Loucy (cell line): ENCODE results near the gene TYW1B.
"Not testable (repeated sequence)": the region's sequence is repeated elsewhere in the genome, so short reads cannot be mapped to it uniquely, and the experiment has no call there.

ENCODE experiments used
- H2AFZ ChIP-seq: fragments of 200-600 bp; sonication (generic); 2 replicates; pipeline ENCODE4 v1.6.0; 2016; ENCODE audit warnings: antibody characterized with exemption, mild to moderate bottlenecking, low read length, moderate library complexity
- H3F3A ChIP-seq: fragments of 200-600 bp; 2 replicates; pipeline ENCODE4 v1.6.0; 2016; ENCODE audit warnings: antibody characterized with exemption, low read depth, mild to moderate bottlenecking
- H3K27me3 ChIP-seq: fragments of 200-600 bp; sonication (generic); 2 replicates; pipeline ENCODE4 v1.6.1; 2014; ENCODE audit warnings: low read length, mild to moderate bottlenecking; ENCODE audit not compliant: insufficient read depth, poor library complexity, severe bottlenecking
- H3K36me3 ChIP-seq: fragments of 200-600 bp; sonication (generic); 2 replicates; pipeline ENCODE4 v1.6.1; 2016; ENCODE audit warnings: low read length; ENCODE audit not compliant: insufficient read depth
- H3K4me1 ChIP-seq: fragments of 200-600 bp; sonication (generic); 2 replicates; pipeline ENCODE4 v1.5.1; 2014; ENCODE audit warnings: low read length, mild to moderate bottlenecking; ENCODE audit not compliant: insufficient read depth, poor library complexity, severe bottlenecking
- H3K4me2 ChIP-seq: fragments of 200-600 bp; sonication (generic); 2 replicates; pipeline ENCODE4 v1.6.0; 2014; ENCODE audit warnings: antibody characterized with exemption, low read length, low read depth, mild to moderate bottlenecking; ENCODE audit not compliant: poor library complexity, severe bottlenecking
- H3K4me3 ChIP-seq: fragments of 200-600 bp; sonication (generic); 2 replicates; pipeline ENCODE4 v1.5.1; 2014; ENCODE audit warnings: low read length, mild to moderate bottlenecking, mixed read lengths; ENCODE audit not compliant: poor library complexity, severe bottlenecking
- H3K79me2 ChIP-seq: fragments of 200-600 bp; sonication (generic); 2 replicates; pipeline ENCODE4 v1.6.1; 2014; ENCODE audit warnings: low read length; ENCODE audit not compliant: insufficient read depth
- H3K9ac ChIP-seq: fragments of 200-600 bp; sonication (generic); 2 replicates; pipeline ENCODE4 v1.6.0; 2014; ENCODE audit warnings: mild to moderate bottlenecking, low read depth, low read length, moderate library complexity; ENCODE audit not compliant: poor library complexity, severe bottlenecking
- H3K9me2 ChIP-seq: fragments of 200-600 bp; sonication (generic); replicated peaks from 2 replicates; pipeline ENCODE4 v1.6.1; 2016; ENCODE audit warnings: low read depth, low read length, mixed read lengths
- H3K9me3 ChIP-seq: fragments of 200-600 bp; sonication (generic); 2 replicates; pipeline ENCODE4 v1.6.1; 2014; ENCODE audit warnings: mild to moderate bottlenecking, antibody characterized with exemption, low read length, low read depth; ENCODE audit not compliant: insufficient read depth
- H4K20me1 ChIP-seq: fragments of 200-600 bp; sonication (generic); 2 replicates; pipeline ENCODE4 v1.6.0; 2014; ENCODE audit warnings: antibody characterized with exemption, low read length, mild to moderate bottlenecking; ENCODE audit not compliant: insufficient read depth, poor library complexity, severe bottlenecking
- CTCF ChIP-seq: fragments of 200-600 bp; sonication (generic); conservative IDR thresholded peaks from 2 replicates; pipeline ENCODE4 v1.5.1; 2014; ENCODE audit warnings: mild to moderate bottlenecking, antibody characterized with exemption, low read length
- EZH2phosphoT487 ChIP-seq: fragments of 200-600 bp; IDR thresholded peaks from 2 replicates; pipeline ENCODE4 v1.6.1; 2018; ENCODE audit warnings: antibody characterized with exemption, mild to moderate bottlenecking, moderate library complexity, borderline replicate concordance

The TYW1B gene

GRCh38 chr7:72538856-72539255, 289.1 kb downstream of the TYW1B start:
- no peaks in the 10 kb centered on the region for H3K4me1 ChIP-seq
- TF ChIP-seq EZH2phosphoT487 (no peak), CTCF (no peak)

DNA sequence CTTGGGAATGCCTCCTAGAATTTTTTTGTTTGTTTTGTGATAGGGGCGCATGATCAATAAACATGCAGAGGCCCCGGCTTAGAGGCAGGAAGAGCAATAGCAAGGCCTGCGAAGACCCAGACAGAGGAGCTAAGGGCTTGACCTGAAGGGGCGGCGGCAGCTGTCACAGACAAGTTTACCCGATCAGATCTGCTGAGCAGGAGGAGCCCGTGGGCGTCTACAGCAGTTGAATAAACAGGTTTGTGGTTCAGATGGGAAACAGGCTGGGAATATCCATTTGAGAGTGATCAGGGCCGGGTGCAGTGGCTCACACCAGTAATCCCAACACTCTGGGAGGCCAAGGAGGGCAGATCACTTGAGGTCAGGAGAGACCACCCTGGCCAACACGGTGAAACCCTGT, 289.9 kb downstream of the TYW1B start:
- Histone ChIP-seq H3K79me2 (no peaks in the 10 kb centered on the region), H3K4me2 (no peak overlapping the region), H3K4me3 (no peak overlapping the region), H3K9ac (no peak overlapping the region), H3F3A (no peaks in the 10 kb centered on the region), H4K20me1 (no peaks in the 10 kb centered on the region), H2AFZ (no peak overlapping the region), H3K9me2 (no peaks in the 10 kb centered on the region), H3K4me1 (no peaks in the 10 kb centered on the region), H3K9me3 (no peaks in the 10 kb centered on the region), H3K27me3 (no peaks in the 10 kb centered on the region), H3K36me3 (no peaks in the 10 kb centered on the region)
- no peak for TF ChIP-seq CTCF
- TF ChIP-seq EZH2phosphoT487: no peak

More at GRCh38 chr7:72538856-72539255, 289.1 kb downstream of the TYW1B start:
- no peaks in the 10 kb centered on the region for H3K9me2 ChIP-seq
- H3K36me3 ChIP-seq: no peaks in the 10 kb centered on the region
- no peaks in the 10 kb centered on the region for H3K79me2 ChIP-seq
- no peaks in the 10 kb centered on the region for H4K20me1 ChIP-seq
- no peak overlapping the region for H2AFZ ChIP-seq
- no peaks in the 10 kb centered on the region for H3K27me3 ChIP-seq
- no peak overlapping the region for H3K4me2 ChIP-seq
- no peak overlapping the region for H3K9ac ChIP-seq
- no peaks in the 10 kb centered on the region for H3K9me3 ChIP-seq
- H3K4me3 ChIP-seq: no peak overlapping the region
- H3F3A ChIP-seq: no peaks in the 10 kb centered on the region

DNA sequence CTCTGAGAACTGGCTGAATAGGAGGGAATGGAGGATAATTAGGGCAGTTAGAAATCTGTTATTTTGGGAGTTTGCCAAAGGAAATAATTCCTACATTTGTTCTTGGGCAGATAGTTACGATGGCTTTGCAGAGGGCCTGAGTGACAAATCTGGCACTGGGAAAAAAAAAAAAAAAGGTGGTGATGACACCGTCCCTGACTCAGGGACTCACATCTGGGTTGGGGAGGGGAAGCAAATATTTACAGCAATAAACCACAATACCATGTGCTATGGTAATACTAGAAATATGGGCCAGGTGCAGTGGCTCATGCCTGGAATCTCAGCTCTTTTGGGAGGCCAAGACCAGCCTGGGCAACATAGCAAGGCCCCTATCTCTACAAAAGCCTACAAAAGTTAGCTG, 292.0 kb downstream of the TYW1B start:
- not testable (repeated sequence) for H3K79me2 ChIP-seq, H2AFZ ChIP-seq, H3K4me3 ChIP-seq, H3F3A ChIP-seq, H3K9ac ChIP-seq, H3K4me1 ChIP-seq, H3K36me3 ChIP-seq, H3K27me3 ChIP-seq, H3K9me3 ChIP-seq, H3K9me2 ChIP-seq, H4K20me1 ChIP-seq, H3K4me2 ChIP-seq

GRCh38 chr7:72531048-72531447, 297.0 kb downstream of the TYW1B start:
- H3K79me2 ChIP-seq, H3K9ac ChIP-seq, H4K20me1 ChIP-seq, H3K4me3 ChIP-seq, H3K9me2 ChIP-seq, H3K9me3 ChIP-seq, H3K27me3 ChIP-seq, H3K4me1 ChIP-seq, H2AFZ ChIP-seq, H3K36me3 ChIP-seq, H3F3A ChIP-seq, H3K4me2 ChIP-seq: not testable (repeated sequence)
